Panc1 (cell line): ENCODE measurements around the gene WASL. TPM values are rescaled to one million over a fixed set of nuclear protein-coding genes. Genes with fewer than 3 reads are reported as not detected.

Experiments
- ATAC-seq: fragments of 200-7000 bp; cut with Tn5 transposase; 2 replicates; pipeline ENCODE4 v1.9.1; 2020; ENCODE audit warnings: mild to moderate bottlenecking, moderate library complexity
- BruUV-seq: library from RNA; stranded (reverse); fragments of 400-500 nt; replicated peaks from 2 replicates; lab custom pipeline; 2021; lab: Mats Ljungman, UMichigan
- CTCF ChIA-PET: fragments of 300-600 bp; sonication (Branson Sonifier 250); formaldehyde crosslinking; loops from one replicate; lab custom pipeline; 2022; ENCODE audit warnings: antibody characterized with exemption; lab: Charles Lee
- POLR2A ChIA-PET: fragments of 300-600 bp; sonication (Branson Sonifier 250); formaldehyde crosslinking; loops from one replicate; lab custom pipeline; 2022; ENCODE audit warnings: antibody characterized with exemption; lab: Charles Lee
- DNase-seq: peaks from one replicate; pipeline ENCODE4 v3.0.0-alpha.2; 2010; ENCODE audit warnings: low read depth, low spot score
- H3K27ac ChIP-seq: 2 replicates; pipeline ENCODE4 v1.5.1; 2011; ENCODE audit warnings: mild to moderate bottlenecking, low read length, inconsistent platforms
- H3K27me3 ChIP-seq: fragments of 200-500 bp; sonication (Bioruptor generic); 2 replicates; pipeline ENCODE4 v1.6.0; 2014; ENCODE audit warnings: low read length, inconsistent platforms; ENCODE audit not compliant: control insufficient read depth, insufficient read depth
- H3K36me3 ChIP-seq: fragments of 200-500 bp; sonication (Bioruptor generic); 2 replicates; pipeline ENCODE4 v1.5.1; 2014; ENCODE audit warnings: inconsistent platforms, mild to moderate bottlenecking, low read length, moderate library complexity; ENCODE audit not compliant: control insufficient read depth, insufficient read depth
- H3K4me1 ChIP-seq: 2 replicates; pipeline ENCODE4 v1.5.1; 2011; ENCODE audit warnings: inconsistent platforms, mild to moderate bottlenecking, low read length, moderate library complexity; ENCODE audit not compliant: control insufficient read depth, insufficient read depth
- H3K4me3 ChIP-seq, 2 experiments: 2 replicates each; pipeline ENCODE4 v1.5.1; 2011 to 2012; ENCODE audit warnings: low read depth in 2 of 2, low read length in 2 of 2, mild to moderate bottlenecking in 2 of 2, inconsistent platforms in 1 of 2, moderate library complexity in 1 of 2
- H3K9me3 ChIP-seq: fragments of 200-500 bp; sonication (Bioruptor generic); 2 replicates; pipeline ENCODE4 v1.5.1; 2014; ENCODE audit warnings: low read depth, mild to moderate bottlenecking, inconsistent platforms, low read length, moderate library complexity; ENCODE audit not compliant: control insufficient read depth, insufficient read depth
- CTCF ChIP-seq: fragments of 450-650 bp; IDR thresholded peaks from 2 replicates; pipeline ENCODE4 v1.5.1; 2017; ENCODE audit warnings: mild to moderate bottlenecking
- POLR2AphosphoS5 ChIP-seq: IDR thresholded peaks from 2 replicates; pipeline ENCODE4 v1.6.1; 2012; ENCODE audit warnings: mild to moderate bottlenecking, low read depth, low read length, moderate library complexity
- SIN3A ChIP-seq: IDR thresholded peaks from 2 replicates; pipeline ENCODE4 v1.6.1; 2012; ENCODE audit warnings: low read depth, mild to moderate bottlenecking, low read length, moderate library complexity, borderline replicate concordance; ENCODE audit not compliant: insufficient read depth
- TCF7L2 ChIP-seq: IDR thresholded peaks from 2 replicates; pipeline ENCODE4 v1.6.1; 2011; ENCODE audit warnings: mild to moderate bottlenecking, low read depth, low read length, inconsistent platforms
- in situ Hi-C: cut with HindIII; loops from 2 replicates; pipeline ENCODE4 v1.10.0; 2016; ENCODE audit warnings: low sequenced_read_pairs, low pct_unique_long_range_greater_than_20kb
- intact Hi-C: fragments of 100-400 bp; cut with micrococcal nuclease; formaldehyde crosslinking; loops from one replicate; pipeline ENCODE4 v1.10.0; 2022; ENCODE audit not compliant: unreplicated experiment
- total RNA-seq: library from RNA; stranded (reverse); gene quantifications from one replicate; pipeline ENCODE4 v1.2.1, GENCODE V29; 2021; ENCODE audit not compliant: unreplicated experiment
- TF ChIP-seq, protein P1 (sequence below), 2 experiments: IDR thresholded peaks; 2 replicates each; pipeline ENCODE4 v1.6.1; 2011 to 2012; ENCODE audit warnings: low read depth in 2 of 2, control low read depth in 1 of 2, low read length in 1 of 2, mild to moderate bottlenecking in 1 of 2, moderate library complexity in 1 of 2; ENCODE audit not compliant: insufficient read depth in 1 of 2

WASL gene
- total RNA-seq, 1 experiment from 2014 or later = 29.6 TPM

DNA sequence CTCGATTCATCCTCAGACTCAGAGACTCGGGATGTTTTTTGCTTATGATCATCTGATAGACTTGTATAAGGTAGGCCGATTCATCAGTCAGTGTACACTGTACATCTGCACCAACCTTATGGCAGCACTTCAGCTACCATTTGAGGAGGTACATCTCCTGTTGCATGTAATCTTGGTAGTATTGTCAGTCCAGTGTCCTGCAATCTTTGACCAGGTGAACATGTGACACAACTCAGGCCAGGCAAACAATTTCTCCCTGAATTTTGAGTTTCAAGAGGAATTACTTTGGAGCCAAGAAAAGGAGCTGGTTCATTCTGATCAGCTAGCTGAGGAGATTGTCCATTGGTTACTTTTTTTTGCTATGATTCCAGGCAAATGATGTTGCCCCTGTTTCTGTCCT is 19.7 kb upstream of the WASL start:
- TF ChIP-seq SIN3A (no peak), POLR2AphosphoS5 (no peak)
- TF ChIP-seq, protein P1, sequence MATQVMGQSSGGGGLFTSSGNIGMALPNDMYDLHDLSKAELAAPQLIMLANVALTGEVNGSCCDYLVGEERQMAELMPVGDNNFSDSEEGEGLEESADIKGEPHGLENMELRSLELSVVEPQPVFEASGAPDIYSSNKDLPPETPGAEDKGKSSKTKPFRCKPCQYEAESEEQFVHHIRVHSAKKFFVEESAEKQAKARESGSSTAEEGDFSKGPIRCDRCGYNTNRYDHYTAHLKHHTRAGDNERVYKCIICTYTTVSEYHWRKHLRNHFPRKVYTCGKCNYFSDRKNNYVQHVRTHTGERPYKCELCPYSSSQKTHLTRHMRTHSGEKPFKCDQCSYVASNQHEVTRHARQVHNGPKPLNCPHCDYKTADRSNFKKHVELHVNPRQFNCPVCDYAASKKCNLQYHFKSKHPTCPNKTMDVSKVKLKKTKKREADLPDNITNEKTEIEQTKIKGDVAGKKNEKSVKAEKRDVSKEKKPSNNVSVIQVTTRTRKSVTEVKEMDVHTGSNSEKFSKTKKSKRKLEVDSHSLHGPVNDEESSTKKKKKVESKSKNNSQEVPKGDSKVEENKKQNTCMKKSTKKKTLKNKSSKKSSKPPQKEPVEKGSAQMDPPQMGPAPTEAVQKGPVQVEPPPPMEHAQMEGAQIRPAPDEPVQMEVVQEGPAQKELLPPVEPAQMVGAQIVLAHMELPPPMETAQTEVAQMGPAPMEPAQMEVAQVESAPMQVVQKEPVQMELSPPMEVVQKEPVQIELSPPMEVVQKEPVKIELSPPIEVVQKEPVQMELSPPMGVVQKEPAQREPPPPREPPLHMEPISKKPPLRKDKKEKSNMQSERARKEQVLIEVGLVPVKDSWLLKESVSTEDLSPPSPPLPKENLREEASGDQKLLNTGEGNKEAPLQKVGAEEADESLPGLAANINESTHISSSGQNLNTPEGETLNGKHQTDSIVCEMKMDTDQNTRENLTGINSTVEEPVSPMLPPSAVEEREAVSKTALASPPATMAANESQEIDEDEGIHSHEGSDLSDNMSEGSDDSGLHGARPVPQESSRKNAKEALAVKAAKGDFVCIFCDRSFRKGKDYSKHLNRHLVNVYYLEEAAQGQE (IDR thresholded peaks at IDR 0.05; ENCODE audit: insufficient read depth in 1 of 2, low read depth in 2 of 2, low read length in 1 of 2) = no peak
- Histone ChIP-seq H3K4me1 (peaks cover 4% of the 10 kb centered on the region; the same call in 1 of the 2 replicates), H3K9me3 (no peaks in the 10 kb centered on the region), H3K4me3 (no peak overlapping the region), H3K36me3 (no peaks in the 10 kb centered on the region), H3K27ac (no peak overlapping the region), H3K27me3 (no peaks in the 10 kb centered on the region)
- BruUV-seq = no TSS peak
- ChIA-PET CTCF (no interaction called here), POLR2A (no interaction called here)
- intact Hi-C loops (no loop called here), in situ Hi-C loops (no loop called here)
- DNase-seq = no peak
- ATAC-seq = no peak

- no TSS peak for BruUV-seq
- ATAC-seq (no peak), DNase-seq (no peak)
- H3K27me3 ChIP-seq = no peaks in the 10 kb centered on the region
- no peaks in the 10 kb centered on the region for H3K4me1 ChIP-seq
- ChIA-PET CTCF (no interaction called here), POLR2A (no interaction called here)
- H3K36me3 ChIP-seq = no peaks in the 10 kb centered on the region
- intact Hi-C loops (no loop called here), in situ Hi-C loops (no loop called here)
- no peaks in the 10 kb centered on the region for H3K9me3 ChIP-seq
- no peak overlapping the region for H3K4me3 ChIP-seq
- H3K27ac ChIP-seq = no peak overlapping the region
- no peak for TF ChIP-seq SIN3A
- TF ChIP-seq CTCF = no peak
- TF ChIP-seq POLR2AphosphoS5 = no peak
- TF ChIP-seq, protein P1 (IDR thresholded peaks at IDR 0.05; ENCODE audit: insufficient read depth in 1 of 2, low read depth in 2 of 2, low read length in 1 of 2) = no peak
- no peak for TF ChIP-seq TCF7L2
These were observed 14.4 kb upstream of the WASL start for GRCh38 chr7:123763191-123763661.
